Measurements from ENCODE around the gene MCTP2. TPM values are rescaled to one million over a fixed set of nuclear protein-coding genes. Genes with fewer than 3 reads are reported as not detected.

Gene MCTP2
- total RNA-seq, 1 experiment from 2014 or later, result 1.3 TPM

GRCh38 chr15:94263341-94264273 is 32.2 kb downstream of the MCTP2 start:
- Histone ChIP-seq H2BK15ac (ENCODE audit: low read depth, low read length) (no peak overlapping the region), H3T11ph (ENCODE audit: low read length) (no peak overlapping the region), H3K56ac (ENCODE audit: insufficient read length, low read depth, low read length) (no peak overlapping the region), H2BK120ac (ENCODE audit: low read depth, low read length, poor library complexity, severe bottlenecking) (no peak overlapping the region), H3K4me1 (ENCODE audit: insufficient read depth, low read length) (no peaks in the 10 kb centered on the region), H4K91ac (ENCODE audit: insufficient read length, low read depth, low read length) (no peak overlapping the region), H3K4ac (ENCODE audit: low read depth, low read length) (no peak overlapping the region), H3K18ac (ENCODE audit: insufficient read length, low read depth, low read length) (no peak overlapping the region), H3K27ac (ENCODE audit: insufficient read length, low read depth, low read length) (no peak overlapping the region), H3K27me3 (ENCODE audit: insufficient read depth, low read length) (no peaks in the 10 kb centered on the region), H4K5ac (ENCODE audit: insufficient read length, low read depth, low read length) (no peak overlapping the region), H3K4me2 (ENCODE audit: insufficient read depth, insufficient read length, low read length) (no peak overlapping the region), H3K9ac (ENCODE audit: extremely low read depth, insufficient read length, low read length) (no peak overlapping the region), H3K9me3 (ENCODE audit: control insufficient read depth, low read depth, low read length) (no peaks in the 10 kb centered on the region), H2BK5ac (ENCODE audit: insufficient read length, low read length) (no peak overlapping the region), H2BK12ac (ENCODE audit: insufficient read length, low read depth, low read length) (no peak overlapping the region), H3K14ac (ENCODE audit: insufficient read depth, low read length) (no peak overlapping the region), H2AK5ac (ENCODE audit: insufficient read length, low read length) (no peak overlapping the region), H2AFZ (ENCODE audit: low read length) (no peak overlapping the region), H2BK20ac (ENCODE audit: low read depth, low read length, poor library complexity, severe bottlenecking) (no peak overlapping the region), H3K23ac (ENCODE audit: insufficient read length, low read depth, low read length) (no peak overlapping the region), H3K79me1 (ENCODE audit: insufficient read depth, low read depth, low read length, poor library complexity, severe bottlenecking) (no peaks in the 10 kb centered on the region), H4K8ac (replicated peaks; ENCODE audit: insufficient read length, low read depth, low read length) (no peak overlapping the region), H3K23me2 (ENCODE audit: insufficient read length, low read depth, low read length, poor library complexity, severe bottlenecking) (no peaks in the 10 kb centered on the region), H3K79me2 (ENCODE audit: insufficient read depth, low read length) (no peaks in the 10 kb centered on the region), H4K20me1 (ENCODE audit: control insufficient read depth, insufficient read depth, insufficient read length) (no peaks in the 10 kb centered on the region)
- no peak for DNase-seq
- TF ChIP-seq CTCF (conservative IDR thresholded peaks at IDR 0.05), result no peak
- H3K4me1 Mint-ChIP-seq, result no peaks in the 10 kb centered on the region
- H3K4me3 Mint-ChIP-seq, result no peak overlapping the region
- no peaks in the 10 kb centered on the region; a peak in 2 of 7 replicates for H3K36me3 Mint-ChIP-seq (ENCODE audit: insufficient read depth in 1 of 3, low read depth in 3 of 3)
- no peaks in the 10 kb centered on the region for H3K27me3 Mint-ChIP-seq (ENCODE audit: low read depth)
- peaks cover 2% of the 10 kb centered on the region in 2 experiments; a peak in 2 of 5 replicates for H3K9me3 Mint-ChIP-seq
- no peak overlapping the region for H3K27ac Mint-ChIP-seq
- no CpG with 5 or more reads among the region's 7 CpGs for WGBS (ENCODE audit: extremely low coverage, insufficient read length, low lambda C conversion rate)

All from H9 (cell line).